GM18526 (cell line): ENCODE results near the gene SPRED2.

Source experiments
- POLR2A ChIP-seq: IDR thresholded peaks from 3 replicates; pipeline ENCODE4 v1.6.1; 2011; ENCODE audit not compliant: insufficient read length; ENCODE audit errors: extremely low read depth

Gene SPRED2

DNA sequence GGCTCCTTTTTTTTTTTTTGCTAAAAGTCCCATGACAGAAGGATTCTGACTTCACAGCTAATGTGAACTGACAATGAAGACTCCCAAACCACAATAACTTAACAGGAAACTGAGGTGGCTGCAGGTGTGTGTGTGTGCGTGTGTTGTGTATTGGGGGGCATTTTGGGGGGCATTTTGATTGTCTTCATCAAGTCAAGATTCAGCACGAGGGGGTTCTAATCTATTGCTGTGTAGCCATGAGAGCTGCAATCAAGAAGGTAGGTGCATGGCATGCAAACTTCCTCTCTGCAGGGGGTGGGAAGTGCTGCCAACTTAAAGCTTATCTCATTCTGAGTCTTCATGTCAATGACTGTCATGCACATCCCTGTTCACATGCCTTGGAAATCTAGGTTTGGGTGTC lies 25.2 kb downstream of the SPRED2 start:
- no peak for TF ChIP-seq POLR2A

DNA sequence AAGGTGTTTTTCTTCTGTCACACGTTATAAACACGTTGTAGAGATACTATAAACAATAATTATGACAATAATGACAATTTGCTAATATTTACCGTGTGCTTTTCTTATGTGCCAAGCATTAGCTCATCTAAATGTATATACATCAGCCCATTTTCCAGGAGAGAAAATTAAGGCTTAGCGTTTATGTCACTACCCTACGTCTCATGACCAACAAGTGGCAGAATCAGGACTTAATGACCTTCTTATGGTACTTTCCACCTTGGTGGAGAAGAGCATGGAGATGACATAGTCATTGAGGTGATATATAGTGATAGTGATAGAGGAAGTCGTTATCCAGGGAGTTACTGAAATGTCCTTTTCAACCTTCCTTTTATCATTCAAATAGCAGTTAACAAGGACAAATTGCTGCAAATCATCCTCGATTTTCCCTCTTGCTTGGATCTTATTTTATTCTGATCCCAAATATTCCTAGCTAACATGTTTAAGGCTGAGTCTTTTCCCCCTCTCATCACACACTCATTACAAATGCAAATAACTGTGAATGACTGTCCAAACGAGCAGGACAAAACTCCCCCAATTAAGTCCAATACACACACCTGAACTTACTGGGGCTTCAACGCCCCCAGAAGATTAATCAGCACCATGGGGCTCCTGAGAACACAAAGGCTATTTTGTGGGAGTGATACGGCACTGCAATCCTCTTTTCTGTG lies 27.3 kb downstream of the SPRED2 start:
- TF ChIP-seq POLR2A = no peak

- TF ChIP-seq POLR2A = no peak
Measured at GRCh38 chr2:65403529-65403915, 28.9 kb downstream of the SPRED2 start.

DNA sequence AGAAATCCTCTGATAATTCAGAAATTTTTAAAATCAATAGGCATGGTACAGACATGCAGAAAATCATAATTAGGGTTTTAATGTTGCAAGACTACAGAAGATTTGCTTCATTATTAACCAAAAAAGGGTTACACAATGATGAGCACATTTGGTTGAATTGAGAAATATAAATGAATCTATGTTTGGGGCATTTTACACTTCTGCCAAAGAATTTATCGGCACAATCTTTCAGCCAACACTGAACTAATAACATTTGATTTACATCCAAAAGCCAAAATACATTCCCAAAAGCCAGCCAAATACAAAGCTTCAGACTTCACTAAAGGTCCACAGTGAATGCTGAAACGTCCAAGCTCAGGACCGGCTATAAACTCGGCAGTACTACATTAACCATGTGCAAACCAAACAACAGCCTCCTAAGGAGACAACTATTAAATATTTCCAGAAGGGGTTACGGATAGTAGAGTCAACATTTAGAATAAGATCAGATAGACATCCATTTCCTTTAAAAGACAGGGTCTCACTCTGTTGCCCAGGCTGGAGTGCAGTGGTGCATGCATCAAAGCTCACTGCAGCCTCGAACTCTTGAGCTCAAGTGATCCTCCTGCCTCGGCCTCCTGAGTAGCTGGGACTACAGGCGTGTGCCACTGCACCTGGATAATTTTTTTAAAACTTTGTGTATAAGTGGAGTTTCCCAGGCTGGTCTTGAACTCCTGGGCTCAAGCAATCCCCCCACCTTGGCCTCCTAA lies 29.4 kb downstream of the SPRED2 start:
- no peak for TF ChIP-seq POLR2A

GRCh38 chr2:65402323-65402722 lies 30.1 kb downstream of the SPRED2 start:
- no peak for TF ChIP-seq POLR2A

- no peak for TF ChIP-seq POLR2A
Measured at GRCh38 chr2:65397122-65397521, 35.3 kb downstream of the SPRED2 start.

DNA sequence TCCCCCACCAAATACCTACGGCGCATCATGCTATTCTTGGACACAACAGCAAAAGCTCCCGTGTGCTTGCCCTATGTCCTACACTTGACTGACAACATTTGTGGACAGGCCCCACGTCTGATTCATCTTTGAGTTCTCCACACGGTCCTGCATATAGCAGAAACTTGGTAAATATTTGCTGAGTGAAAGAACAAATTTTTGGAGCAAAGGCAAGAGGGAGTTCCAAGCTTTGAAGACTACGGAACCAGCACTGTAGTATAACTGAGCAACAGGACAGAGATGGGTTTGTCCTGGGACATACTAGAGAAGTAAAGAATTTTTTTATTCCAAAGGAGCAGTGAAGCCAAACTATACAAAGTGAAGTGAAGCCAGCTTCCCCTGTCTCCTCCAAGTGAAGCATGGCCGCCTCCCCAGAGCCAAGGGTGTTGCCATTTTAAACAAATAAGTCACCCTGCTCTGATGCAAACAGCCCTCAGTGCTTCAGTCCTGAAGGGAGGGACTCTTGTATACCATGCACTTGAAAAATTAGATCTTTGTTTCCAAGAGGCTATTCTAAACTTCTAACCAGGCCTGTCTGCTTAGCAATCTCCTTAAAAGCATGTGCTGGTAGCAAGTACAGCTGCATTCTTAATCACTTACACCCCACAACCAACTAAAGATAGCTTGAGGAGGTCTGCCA lies 35.9 kb downstream of the SPRED2 start:
- no peak for TF ChIP-seq POLR2A

GRCh38 chr2:65395621-65396347 lies 36.6 kb downstream of the SPRED2 start:
- no peak for TF ChIP-seq POLR2A

DNA sequence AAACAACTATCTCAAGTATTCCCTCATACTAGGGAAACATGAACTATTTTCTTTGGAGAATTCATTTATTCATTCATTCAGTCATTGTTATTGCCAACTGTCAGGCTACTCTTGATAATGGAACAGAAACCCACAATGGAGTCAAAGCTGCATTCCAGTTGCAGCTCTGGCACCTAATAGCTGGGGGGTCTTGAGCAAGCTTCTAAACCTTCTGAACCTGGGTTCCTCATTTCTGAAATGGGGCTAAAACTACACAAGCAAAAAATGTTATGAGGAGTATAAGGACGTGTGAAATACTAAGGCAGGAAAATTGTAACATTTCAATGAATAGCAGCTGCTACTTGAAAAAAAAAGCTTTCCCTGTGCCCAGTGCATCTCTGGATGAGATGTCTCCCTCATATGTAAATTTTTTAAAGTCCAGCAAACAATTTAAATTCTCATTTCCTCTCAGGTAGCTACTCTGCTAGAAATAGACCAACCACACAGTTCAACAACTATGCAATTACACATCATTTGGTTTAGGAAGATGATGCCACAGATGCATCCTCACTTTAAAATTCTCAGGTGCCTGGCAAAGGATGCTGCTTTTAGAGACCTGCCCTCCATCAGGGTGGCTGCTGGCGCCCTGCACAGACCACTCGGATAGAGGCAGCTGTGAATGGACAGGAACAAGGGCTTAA lies 38.5 kb downstream of the SPRED2 start:
- TF ChIP-seq POLR2A = no peak

- TF ChIP-seq POLR2A = no peak
Measured at GRCh38 chr2:65393046-65393445, 39.4 kb downstream of the SPRED2 start.

DNA sequence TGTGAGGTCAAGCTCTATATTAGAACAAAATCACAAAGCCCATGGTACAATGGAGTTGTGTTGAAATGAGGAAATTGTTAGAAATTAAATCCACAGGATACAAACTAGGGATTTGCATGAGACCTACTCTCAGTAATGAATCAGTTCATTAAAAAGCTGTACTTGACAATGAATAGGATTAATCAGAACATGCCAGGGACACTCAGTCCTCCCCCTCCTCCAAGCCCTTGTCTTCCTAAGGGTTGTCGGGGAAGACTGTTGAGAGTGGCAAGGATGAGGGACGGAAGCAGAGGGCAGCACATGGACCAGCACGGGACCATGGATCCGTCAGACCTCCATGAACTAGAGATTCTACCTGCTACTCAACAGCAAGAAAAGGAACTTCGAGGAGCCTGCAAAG lies 39.8 kb downstream of the SPRED2 start:
- no peak for TF ChIP-seq POLR2A

DNA sequence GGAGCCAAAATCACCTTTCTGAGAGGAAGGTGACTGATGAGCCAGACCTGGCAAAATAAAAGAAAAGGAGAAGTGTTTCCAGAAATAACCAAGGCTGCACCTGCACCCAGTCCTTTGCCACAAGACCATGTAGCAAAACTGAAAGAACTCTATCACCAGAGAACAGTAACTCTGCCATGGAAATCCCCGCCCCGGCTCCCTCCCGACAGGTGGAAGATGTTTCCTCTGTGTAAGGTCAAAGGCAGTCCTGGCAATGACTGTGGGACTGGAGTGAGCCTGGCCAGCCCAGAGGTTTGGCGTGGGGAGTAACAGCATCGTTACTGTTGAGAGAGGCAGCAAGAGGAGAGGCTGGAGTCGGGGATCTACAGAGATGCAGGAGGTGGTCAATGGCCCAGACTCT lies 42.3 kb downstream of the SPRED2 start:
- no peak for TF ChIP-seq POLR2A

- TF ChIP-seq POLR2A = no peak
Measured at GRCh38 chr2:65389476-65389875, 42.9 kb downstream of the SPRED2 start.

- TF ChIP-seq POLR2A = peak; percentile 2
Measured at GRCh38 chr2:65388596-65389390, 43.6 kb downstream of the SPRED2 start.
